Measurements from ENCODE around the gene CD52. TPM values are rescaled to one million over a fixed set of nuclear protein-coding genes. Genes with fewer than 3 reads are reported as not detected.

Gene CD52
- total and polyA plus RNA-seq, 2 donors (not counting 3 experiments of a cell fraction or from before 2014, with no cell fraction given): not detected

- no peak overlapping the region for H3K4me2 ChIP-seq (ENCODE audit: insufficient read depth, low read length)
- CTCF ChIA-PET: interaction anchor here (0.6 to 7.4 kb wide), 5 partner anchors 11 to 147 kb away, joined by 3 to 132 read pairs (median 3); partner anchors contain the start of genes SH3BGRL3 and ZNF593
- no peaks in the 10 kb centered on the region for H3K9me3 ChIP-seq (replicated peaks; ENCODE audit: control insufficient read depth, insufficient read depth, low read length)
- H3K79me2 ChIP-seq (ENCODE audit: control insufficient read depth, insufficient read depth, low read length): no peaks in the 10 kb centered on the region
- TF ChIP-seq POLR2AphosphoS5 (IDR thresholded peaks at IDR 0.05; ENCODE audit: insufficient read depth, low read depth, low read length): no peak
- no peak for TF ChIP-seq MAX (IDR thresholded peaks at IDR 0.05; ENCODE audit: insufficient read depth, insufficient read length)
- no peak for DNase-seq (ENCODE audit: low read depth, low spot score)
- POLR2A ChIA-PET: no interaction called here
- intact Hi-C loops (cut with micrococcal nuclease): no loop called here
- H3K27ac ChIP-seq (ENCODE audit: insufficient read depth, low read depth, low read length): no peak overlapping the region
- H3K4me1 ChIP-seq (ENCODE audit: control insufficient read depth, extremely low read depth, insufficient read depth, low read length): no peaks in the 10 kb centered on the region
- no peak overlapping the region for H3K9ac ChIP-seq (replicated peaks; ENCODE audit: extremely low read depth, insufficient read depth, low read length)
- BruUV-seq (replicated peaks): no TSS peak
- H3K9me1 ChIP-seq (replicated peaks; ENCODE audit: control insufficient read depth, extremely low read depth, insufficient read depth, low read length): no peaks in the 10 kb centered on the region
- dilution Hi-C loops (cut with MboI; ENCODE audit: extremely low pct_ligation_motif_present, low sequenced_read_pairs): no loop called here
- H3K36me3 ChIP-seq (ENCODE audit: control insufficient read depth in 2 of 2, extremely low read depth in 1 of 2, insufficient read depth in 2 of 2, low read length in 2 of 2): no peaks in the 10 kb centered on the region
- FAIRE-seq: no peak
- H3K27me3 ChIP-seq (ENCODE audit: control insufficient read depth in 2 of 2, insufficient read depth in 2 of 2, low read length in 2 of 2): peaks cover 2 to 7% of the 10 kb centered on the region in 2 experiments
- no peaks in the 10 kb centered on the region for H4K20me1 ChIP-seq (replicated peaks; ENCODE audit: control insufficient read depth, extremely low read depth, insufficient read depth, low read length)
- no peak overlapping the region for H2AFZ ChIP-seq (ENCODE audit: low read depth, low read length)
- no peak overlapping the region for H3K4me3 ChIP-seq (replicated peaks in 1 of 3; ENCODE audit: insufficient read depth in 1 of 3, low read depth in 1 of 3, low read length in 3 of 3)
These were observed 1.6 kb upstream of the CD52 start for GRCh38 chr1:26315874-26316850.

GRCh38 chr1:26317146-26317545, 612 bp upstream of the CD52 start:
- ChIA-PET CTCF (interaction anchor here (1.2 to 7.4 kb wide), 5 partner anchors 12 to 147 kb away, joined by 3 to 132 read pairs (median 7); partner anchors contain the start of genes SH3BGRL3 and ZNF593), POLR2A (no interaction called here)
- TF ChIP-seq POLR2AphosphoS5 (IDR thresholded peaks at IDR 0.05; ENCODE audit: insufficient read depth, low read depth, low read length) (no peak), MYC (IDR thresholded peaks at IDR 0.05; ENCODE audit: low read depth, low read length) (no peak), POLR2A (IDR thresholded peaks at IDR 0.05; ENCODE audit: low read depth, low read length) (no peak), EZH2 (IDR thresholded peaks at IDR 0.05; ENCODE audit: borderline replicate concordance, low read depth, low read length, severe bottlenecking) (no peak), MAX (IDR thresholded peaks at IDR 0.05; ENCODE audit: insufficient read depth, insufficient read length) (no peak), JUN (IDR thresholded peaks at IDR 0.05; ENCODE audit: borderline replicate concordance, insufficient read depth, insufficient read length, low read depth) (no peak), CTCF (IDR thresholded peaks at IDR 0.05; ENCODE audit: extremely low read depth in 1 of 2, insufficient read depth in 1 of 2, low read depth in 1 of 2, low read length in 2 of 2) (no peak), FOS (IDR thresholded peaks at IDR 0.05; ENCODE audit: borderline replicate concordance, insufficient read depth, low read length) (no peak), GATA2 (IDR thresholded peaks at IDR 0.05; ENCODE audit: insufficient read depth, insufficient read length, low read depth, low read length) (no peak)
- Histone ChIP-seq H4K20me1 (replicated peaks; ENCODE audit: control insufficient read depth, extremely low read depth, insufficient read depth, low read length) (no peaks in the 10 kb centered on the region), H3K4me3 (replicated peaks in 1 of 3; ENCODE audit: insufficient read depth in 1 of 3, low read depth in 1 of 3, low read length in 3 of 3) (no peak overlapping the region), H3K27ac (ENCODE audit: insufficient read depth, low read depth, low read length) (no peak overlapping the region), H3K79me2 (ENCODE audit: control insufficient read depth, insufficient read depth, low read length) (no peaks in the 10 kb centered on the region), H3K9ac (replicated peaks; ENCODE audit: extremely low read depth, insufficient read depth, low read length) (no peak overlapping the region), H3K36me3 (ENCODE audit: control insufficient read depth in 2 of 2, extremely low read depth in 1 of 2, insufficient read depth in 2 of 2, low read length in 2 of 2) (no peaks in the 10 kb centered on the region), H2AFZ (ENCODE audit: low read depth, low read length) (no peak overlapping the region), H3K4me1 (ENCODE audit: control insufficient read depth, extremely low read depth, insufficient read depth, low read length) (no peaks in the 10 kb centered on the region), H3K9me3 (replicated peaks; ENCODE audit: control insufficient read depth, insufficient read depth, low read length) (no peaks in the 10 kb centered on the region), H3K9me1 (replicated peaks; ENCODE audit: control insufficient read depth, extremely low read depth, insufficient read depth, low read length) (no peaks in the 10 kb centered on the region), H3K4me2 (ENCODE audit: insufficient read depth, low read length) (no peak overlapping the region), H3K27me3 (ENCODE audit: control insufficient read depth in 2 of 2, insufficient read depth in 2 of 2, low read length in 2 of 2) (peaks cover 2 to 7% of the 10 kb centered on the region in 2 experiments)
- no peak for FAIRE-seq
- DNase-seq (ENCODE audit: low read depth, low spot score): no peak
- intact Hi-C loops (cut with micrococcal nuclease) (no loop called here), dilution Hi-C loops (cut with MboI; ENCODE audit: extremely low pct_ligation_motif_present, low sequenced_read_pairs) (no loop called here)
- no TSS peak for BruUV-seq (replicated peaks)
